Measurements from ENCODE around the gene RAD51B.
A peak's percentile ranks its signal among the peaks of the same experiment; 100 is the strongest.

Gene RAD51B

GRCh38 chr14:68604822-68605221 lies 785.2 kb downstream of the RAD51B start:
- TF ChIP-seq, protein P1, sequence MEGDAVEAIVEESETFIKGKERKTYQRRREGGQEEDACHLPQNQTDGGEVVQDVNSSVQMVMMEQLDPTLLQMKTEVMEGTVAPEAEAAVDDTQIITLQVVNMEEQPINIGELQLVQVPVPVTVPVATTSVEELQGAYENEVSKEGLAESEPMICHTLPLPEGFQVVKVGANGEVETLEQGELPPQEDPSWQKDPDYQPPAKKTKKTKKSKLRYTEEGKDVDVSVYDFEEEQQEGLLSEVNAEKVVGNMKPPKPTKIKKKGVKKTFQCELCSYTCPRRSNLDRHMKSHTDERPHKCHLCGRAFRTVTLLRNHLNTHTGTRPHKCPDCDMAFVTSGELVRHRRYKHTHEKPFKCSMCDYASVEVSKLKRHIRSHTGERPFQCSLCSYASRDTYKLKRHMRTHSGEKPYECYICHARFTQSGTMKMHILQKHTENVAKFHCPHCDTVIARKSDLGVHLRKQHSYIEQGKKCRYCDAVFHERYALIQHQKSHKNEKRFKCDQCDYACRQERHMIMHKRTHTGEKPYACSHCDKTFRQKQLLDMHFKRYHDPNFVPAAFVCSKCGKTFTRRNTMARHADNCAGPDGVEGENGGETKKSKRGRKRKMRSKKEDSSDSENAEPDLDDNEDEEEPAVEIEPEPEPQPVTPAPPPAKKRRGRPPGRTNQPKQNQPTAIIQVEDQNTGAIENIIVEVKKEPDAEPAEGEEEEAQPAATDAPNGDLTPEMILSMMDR (IDR thresholded peaks at IDR 0.05; ENCODE audit: poor library complexity, severe bottlenecking): no peak
- H3K27me3 ChIP-seq (ENCODE audit: insufficient read depth, poor library complexity, severe bottlenecking): no peaks in the 10 kb centered on the region
- H3K4me3 ChIP-seq (ENCODE audit: severe bottlenecking): no peak overlapping the region
- DNase-seq (ENCODE audit: low spot score) (peak; percentile 43), ATAC-seq (ENCODE audit: low read depth) (no peak)
- H3K4me1 ChIP-seq (ENCODE audit: insufficient read depth, poor library complexity, severe bottlenecking): peaks cover 1% of the 10 kb centered on the region
- H3K9me3 ChIP-seq (ENCODE audit: severe bottlenecking): peaks cover 4% of the 10 kb centered on the region
- H3K36me3 ChIP-seq (ENCODE audit: low read depth): no peaks in the 10 kb centered on the region
- H3K27ac ChIP-seq (ENCODE audit: poor library complexity, severe bottlenecking): no peak overlapping the region

DNA sequence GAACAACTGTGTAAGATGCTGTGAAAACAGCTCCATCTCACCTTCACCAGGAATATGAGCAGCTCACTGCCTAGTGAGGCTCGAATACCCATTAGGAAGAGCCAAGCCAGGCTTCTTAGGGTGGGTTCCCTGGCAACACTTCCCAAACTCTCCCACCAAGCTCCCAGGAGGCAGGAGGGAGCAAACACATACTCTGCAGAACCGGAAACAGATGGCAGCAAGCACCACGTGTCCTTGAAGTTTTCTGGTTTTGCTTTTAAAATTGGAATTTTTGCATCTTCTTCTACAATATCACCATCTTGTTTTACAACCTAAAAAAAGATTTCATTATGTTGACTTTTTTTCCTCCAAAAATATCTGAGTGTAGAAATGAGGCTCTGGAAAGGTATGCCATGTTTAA lies 786.6 kb downstream of the RAD51B start:
- Histone ChIP-seq H3K27ac (ENCODE audit: poor library complexity, severe bottlenecking) (no peak overlapping the region), H3K27me3 (ENCODE audit: insufficient read depth, poor library complexity, severe bottlenecking) (no peaks in the 10 kb centered on the region), H3K4me3 (ENCODE audit: severe bottlenecking) (no peak overlapping the region), H3K4me1 (ENCODE audit: insufficient read depth, poor library complexity, severe bottlenecking) (no peaks in the 10 kb centered on the region), H3K9me3 (ENCODE audit: severe bottlenecking) (peaks cover 4% of the 10 kb centered on the region), H3K36me3 (ENCODE audit: low read depth) (no peaks in the 10 kb centered on the region)
- TF ChIP-seq, protein P1 (IDR thresholded peaks at IDR 0.05; ENCODE audit: poor library complexity, severe bottlenecking): no peak
- DNase-seq (ENCODE audit: low spot score) (peak; percentile 21), ATAC-seq (ENCODE audit: low read depth) (no peak)

DNA sequence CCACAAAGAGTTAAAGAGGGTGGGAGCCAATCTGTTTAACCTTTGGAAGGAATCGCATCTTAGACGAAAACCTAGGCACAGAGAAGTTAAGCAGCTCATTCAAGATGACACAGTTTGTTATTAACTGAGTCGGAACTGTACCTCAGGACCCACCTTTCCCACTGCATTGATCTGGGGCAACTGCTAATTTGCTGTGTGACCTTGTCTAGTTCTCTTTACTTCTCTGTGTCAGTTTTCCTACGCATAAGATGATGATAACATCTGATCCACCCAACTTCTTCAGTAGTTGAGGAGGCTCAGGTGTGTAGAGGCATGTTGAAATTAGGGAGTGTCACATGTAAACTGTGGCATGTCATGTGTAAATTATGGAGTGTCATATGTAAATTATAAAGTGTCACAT lies 787.1 kb downstream of the RAD51B start:
- no peak overlapping the region for H3K4me3 ChIP-seq (ENCODE audit: severe bottlenecking)
- no peak overlapping the region for H3K27ac ChIP-seq (ENCODE audit: poor library complexity, severe bottlenecking)
- DNase-seq (ENCODE audit: low spot score): no peak
- ATAC-seq (ENCODE audit: low read depth): no peak
- TF ChIP-seq, protein P1 (IDR thresholded peaks at IDR 0.05; ENCODE audit: poor library complexity, severe bottlenecking): no peak
- H3K4me1 ChIP-seq (ENCODE audit: insufficient read depth, poor library complexity, severe bottlenecking): peaks cover 3% of the 10 kb centered on the region
- no peaks in the 10 kb centered on the region for H3K36me3 ChIP-seq (ENCODE audit: low read depth)
- no peaks in the 10 kb centered on the region for H3K27me3 ChIP-seq (ENCODE audit: insufficient read depth, poor library complexity, severe bottlenecking)
- peaks cover 4% of the 10 kb centered on the region for H3K9me3 ChIP-seq (ENCODE audit: severe bottlenecking)

DNA sequence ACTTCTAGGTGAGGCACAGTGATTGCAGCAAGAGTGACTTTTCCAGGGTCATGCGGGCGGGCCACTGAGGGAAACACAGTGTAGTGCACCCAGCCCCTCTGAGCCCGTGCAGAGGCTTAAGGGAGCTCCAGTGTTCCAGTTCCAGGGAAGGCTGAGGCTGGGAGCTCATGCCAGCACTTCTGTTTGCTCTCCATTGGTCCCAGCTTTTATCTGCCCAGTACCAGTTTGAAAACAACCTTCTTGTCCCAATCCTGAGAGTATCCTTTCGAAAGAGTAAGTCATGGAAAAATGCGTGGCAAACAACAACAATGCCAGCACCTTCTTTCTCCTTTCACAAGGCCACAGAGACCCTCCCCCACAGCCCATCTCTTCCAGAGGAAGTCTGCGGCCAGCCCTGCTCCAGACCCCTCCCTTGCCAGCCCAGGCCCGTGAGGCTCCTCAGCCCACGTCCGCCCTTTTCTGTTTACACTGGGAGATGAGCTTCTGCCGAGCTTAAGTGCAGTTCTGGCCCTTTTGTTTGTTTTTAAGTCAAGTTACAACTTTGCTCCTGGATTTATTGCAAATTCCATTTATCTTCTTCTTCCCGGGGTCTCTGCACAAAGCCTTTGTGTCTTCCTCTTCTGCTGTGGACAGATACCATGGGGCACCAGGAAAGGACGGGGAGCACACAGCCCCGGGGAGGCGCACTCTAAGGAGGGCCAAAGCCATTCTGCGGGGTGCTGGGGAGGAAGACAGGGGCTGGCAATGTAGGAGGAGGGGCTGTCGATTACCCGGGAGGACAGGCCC lies 787.7 kb downstream of the RAD51B start:
- no peak for DNase-seq (ENCODE audit: low spot score)
- H3K27ac ChIP-seq (ENCODE audit: poor library complexity, severe bottlenecking): no peak overlapping the region
- no peak for ATAC-seq (ENCODE audit: low read depth)
- peaks cover 4% of the 10 kb centered on the region for H3K9me3 ChIP-seq (ENCODE audit: severe bottlenecking)
- no peak overlapping the region for H3K4me3 ChIP-seq (ENCODE audit: severe bottlenecking)
- TF ChIP-seq, protein P1 (IDR thresholded peaks at IDR 0.05; ENCODE audit: poor library complexity, severe bottlenecking): no peak
- no peaks in the 10 kb centered on the region for H3K27me3 ChIP-seq (ENCODE audit: insufficient read depth, poor library complexity, severe bottlenecking)
- no peaks in the 10 kb centered on the region for H3K36me3 ChIP-seq (ENCODE audit: low read depth)
- H3K4me1 ChIP-seq (ENCODE audit: insufficient read depth, poor library complexity, severe bottlenecking): peaks cover 3% of the 10 kb centered on the region

Data from RWPE2 (cell line).